Activated naive CD8-positive, alpha-beta T cell treated with anti-CD3 and anti-CD28 coated beads, Interleukin-2, amount 50 U/mL, for 16 hours (primary cell): ENCODE measurements around the gene AVPR2.

Experiments used
- DNase-seq: peaks from one replicate; pipeline ENCODE4 v3.0.0-alpha.2; 2020; ENCODE audit warnings: low read depth, low spot score

AVPR2 gene

DNA sequence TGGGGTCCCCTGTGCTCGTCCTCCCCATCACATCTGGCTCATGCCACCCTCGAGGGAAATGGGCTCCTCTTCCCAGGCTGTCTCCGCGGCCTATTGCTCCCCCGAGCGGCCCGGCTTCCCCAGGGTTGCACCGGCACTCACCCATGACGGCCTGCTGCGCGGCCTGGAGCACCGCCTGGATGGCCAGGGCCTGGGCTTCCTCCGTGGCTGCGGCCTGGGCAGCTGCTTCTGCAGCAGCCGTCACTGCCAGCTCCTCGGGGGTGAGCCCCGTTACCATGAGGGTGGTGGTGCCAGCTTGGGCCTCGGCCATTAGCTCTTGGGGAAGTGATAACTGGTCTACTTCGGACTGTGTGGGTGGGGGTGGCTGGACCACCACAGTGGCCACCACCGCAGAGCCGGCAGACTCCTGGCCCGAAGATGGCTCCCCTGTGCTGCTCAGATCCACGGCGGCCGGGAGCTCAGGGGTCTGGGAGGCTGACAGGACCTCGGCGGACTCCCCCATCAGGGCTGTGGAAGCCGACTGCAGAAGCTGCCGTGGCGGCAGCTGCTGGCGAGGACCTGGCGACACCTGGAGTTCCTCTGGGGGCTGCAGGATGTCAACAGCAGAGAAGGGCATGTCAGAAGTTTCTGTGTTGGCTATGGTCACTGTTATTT, 48.0 kb downstream of the AVPR2 start:
- DNase-seq = no peak

- DNase-seq = peak; percentile 49
Measured at GRCh38 chrX:153953342-153953830, 48.9 kb downstream of the AVPR2 start.

GRCh38 chrX:153953892-153954557, 49.6 kb downstream of the AVPR2 start:
- no peak for DNase-seq

- no peak for DNase-seq
Measured at GRCh38 chrX:153954558-153955227, 50.2 kb downstream of the AVPR2 start.

DNA sequence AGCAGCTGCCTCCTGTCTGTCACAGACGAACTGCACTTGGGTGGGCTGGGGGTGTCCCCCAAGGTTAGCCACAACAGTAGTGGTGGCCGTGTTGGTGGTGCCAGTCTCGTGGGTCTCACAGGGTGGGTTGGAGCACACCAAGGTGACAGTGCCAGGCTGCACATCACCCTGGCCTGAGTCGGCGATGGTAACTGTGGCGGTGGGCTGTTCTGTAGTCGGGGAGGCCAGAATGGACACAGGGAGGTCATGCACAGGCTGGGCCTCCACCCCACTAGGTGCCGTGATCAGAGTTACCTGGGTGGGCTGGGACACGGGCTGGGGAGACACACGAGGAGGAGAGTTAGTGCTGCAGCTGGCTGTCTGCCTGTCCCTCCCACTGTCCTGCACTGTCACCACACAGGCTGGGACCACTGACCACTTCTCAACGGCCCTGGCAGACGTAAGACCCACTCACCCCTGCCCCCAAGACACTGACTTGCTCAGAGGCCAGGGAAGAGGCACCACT, 50.8 kb downstream of the AVPR2 start:
- DNase-seq = no peak

GRCh38 chrX:153956044-153956907, 51.8 kb downstream of the AVPR2 start:
- DNase-seq = no peak
